Caco-2 (cell line): ENCODE measurements around the gene TMC2. TPM values are rescaled to one million over a fixed set of nuclear protein-coding genes. Genes with fewer than 3 reads are reported as not detected.

Source experiments
- BruUV-seq: library from RNA; stranded (reverse); fragments of 400-500 nt; replicated peaks from 2 replicates; lab custom pipeline; 2021; lab: Mats Ljungman, UMichigan
- CTCF ChIA-PET: fragments of 300-600 bp; sonication (Branson Sonifier 250); formaldehyde crosslinking; loops from one replicate; lab custom pipeline; 2022; ENCODE audit warnings: antibody characterized with exemption; lab: Charles Lee
- POLR2A ChIA-PET: fragments of 300-600 bp; sonication (Branson Sonifier 250); formaldehyde crosslinking; loops from one replicate; lab custom pipeline; 2022; ENCODE audit warnings: antibody characterized with exemption; lab: Charles Lee
- DNase-seq, 2 experiments: peaks; one replicate each; pipeline versions ENCODE4 v3.0.0 to v3.0.0-alpha.2; 2020 to 2022
- H3K27me3 ChIP-seq: replicated peaks from 2 replicates; pipeline ENCODE4 v1.6.0; 2011; ENCODE audit warnings: low read length; ENCODE audit not compliant: control insufficient read depth, insufficient read depth
- H3K36me3 ChIP-seq: 2 replicates; pipeline ENCODE4 v1.5.1; 2011; ENCODE audit warnings: low read length; ENCODE audit not compliant: control insufficient read depth, insufficient read depth
- H3K4me1 ChIP-seq: fragments of 250-450 bp; sonication (Bioruptor Pico); 2 replicates; pipeline ENCODE4 v1.5.1; 2020; ENCODE audit warnings: mild to moderate bottlenecking
- H3K4me3 ChIP-seq: 2 replicates; pipeline ENCODE4 v1.5.1; 2011; ENCODE audit warnings: low read depth, mild to moderate bottlenecking, control low read depth, low read length
- H3K9me3 ChIP-seq: fragments of 250-450 bp; sonication (Bioruptor Pico); 2 replicates; pipeline ENCODE4 v1.5.1; 2020; ENCODE audit warnings: mild to moderate bottlenecking, moderate library complexity
- H3K27ac Mint-ChIP-seq: one replicate; pipeline ENCODE4 v1.8.0; 2022; ENCODE audit warnings: mixed read lengths; ENCODE audit not compliant: unreplicated experiment
- H3K27me3 Mint-ChIP-seq: one replicate; pipeline ENCODE4 v1.8.0; 2022; ENCODE audit warnings: mixed read lengths; ENCODE audit not compliant: insufficient read depth, unreplicated experiment
- H3K36me3 Mint-ChIP-seq: one replicate; pipeline ENCODE4 v1.8.0; 2022; ENCODE audit warnings: mild to moderate bottlenecking, mixed read lengths; ENCODE audit not compliant: insufficient read depth, unreplicated experiment
- H3K4me1 Mint-ChIP-seq: one replicate; pipeline ENCODE4 v1.8.0; 2022; ENCODE audit warnings: low read depth, mixed read lengths; ENCODE audit not compliant: unreplicated experiment
- H3K4me3 Mint-ChIP-seq: one replicate; pipeline ENCODE4 v1.8.0; 2022; ENCODE audit warnings: mild to moderate bottlenecking, moderate library complexity, mixed read lengths; ENCODE audit not compliant: unreplicated experiment
- H3K9me3 Mint-ChIP-seq: one replicate; pipeline ENCODE4 v1.8.0; 2022; ENCODE audit warnings: mixed read lengths; ENCODE audit not compliant: unreplicated experiment
- CTCF ChIP-seq, 2 experiments: fragments of 200-600 bp in 1 of 2; IDR thresholded peaks; 1 replicate in 1 of 2; 2 replicates in 1 of 2; pipeline versions ENCODE4 v1.5.1 to v1.8.0; 2011 to 2022; ENCODE audit warnings: antibody characterized with exemption in 1 of 2, control low read depth in 1 of 2, inconsistent platforms in 1 of 2, low read depth in 1 of 2, low read length in 1 of 2, mild to moderate bottlenecking in 1 of 2, moderate library complexity in 1 of 2; ENCODE audit not compliant: insufficient read depth in 1 of 2, severe bottlenecking in 1 of 2, unreplicated experiment in 1 of 2
- intact Hi-C: fragments of 100-400 bp; cut with micrococcal nuclease; formaldehyde crosslinking; loops from one replicate; pipeline ENCODE4 v1.10.0; 2022; ENCODE audit not compliant: unreplicated experiment
- total RNA-seq: library from RNA; stranded (reverse); gene quantifications from 2 replicates; pipeline ENCODE4 v1.2.3, GENCODE V29; 2022

TMC2 gene
- total RNA-seq, 1 experiment from 2014 or later, result not detected

DNA sequence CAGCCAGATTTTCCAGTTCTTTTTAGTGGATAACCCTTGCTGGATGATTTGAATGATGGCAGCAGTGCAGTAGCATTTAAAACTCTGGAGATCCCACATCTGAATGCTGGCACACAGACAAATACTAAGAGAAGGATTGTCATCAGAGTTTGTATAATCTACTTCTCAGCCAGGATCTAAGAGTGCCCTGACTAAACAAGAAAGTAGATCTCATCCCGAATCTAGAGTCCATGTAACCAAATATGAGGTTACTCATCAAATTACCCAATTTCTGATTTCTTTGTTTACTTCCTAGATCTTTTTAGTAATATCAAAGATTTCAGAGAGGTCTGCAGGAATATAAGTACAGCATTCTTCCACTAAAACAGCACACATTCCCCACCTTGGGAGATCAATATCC, 7.8 kb downstream of the TMC2 start:
- DNase-seq, result no peak
- H3K27me3 ChIP-seq, result no peaks in the 10 kb centered on the region
- Mint-ChIP-seq H3K4me3 (no peak overlapping the region), H3K27ac (no peak overlapping the region), H3K9me3 (peaks cover 10% of the 10 kb centered on the region), H3K36me3 (no peaks in the 10 kb centered on the region), H3K4me1 (no peaks in the 10 kb centered on the region), H3K27me3 (peaks cover 15% of the 10 kb centered on the region)
- no TSS peak for BruUV-seq
- no peaks in the 10 kb centered on the region for H3K36me3 ChIP-seq
- H3K9me3 ChIP-seq, result no peaks in the 10 kb centered on the region
- H3K4me1 ChIP-seq, result no peaks in the 10 kb centered on the region
- TF ChIP-seq CTCF (IDR thresholded peaks at IDR 0.05; ENCODE audit: insufficient read depth in 1 of 2, low read depth in 1 of 2, low read length in 1 of 2, severe bottlenecking in 1 of 2, unreplicated experiment in 1 of 2), result no peak
- H3K4me3 ChIP-seq, result no peak overlapping the region
- ChIA-PET POLR2A (no interaction called here), CTCF (interaction anchor here (0.6 kb wide), 1 partner anchor 196 kb away, joined by 3 read pairs; no protein-coding TSS in a partner anchor)
- intact Hi-C loops, result no loop called here

DNA sequence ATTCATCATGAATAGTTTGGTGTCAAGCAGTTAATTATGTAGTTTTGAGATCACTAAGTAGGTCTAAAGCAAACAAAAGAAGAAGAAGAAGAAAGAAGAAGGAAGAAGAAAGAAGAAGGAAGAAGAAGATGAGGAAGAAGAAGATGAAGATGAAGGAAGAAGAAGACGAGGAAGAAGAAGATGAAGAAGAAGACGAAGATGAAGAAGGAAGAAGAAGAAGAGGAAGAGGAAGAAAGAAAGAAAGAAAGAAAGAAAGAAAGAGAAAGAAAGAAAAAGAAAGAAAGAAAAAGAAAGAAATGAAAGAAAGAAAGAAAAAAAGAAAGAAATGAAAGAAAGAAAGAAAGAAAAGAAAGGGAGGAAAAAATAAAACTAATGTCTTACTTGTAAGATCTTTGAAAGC, 9.2 kb downstream of the TMC2 start:
- no peaks in the 10 kb centered on the region for H3K4me1 Mint-ChIP-seq
- Histone ChIP-seq H3K9me3 (no peaks in the 10 kb centered on the region), H3K4me1 (no peaks in the 10 kb centered on the region), H3K36me3 (no peaks in the 10 kb centered on the region), H3K4me3 (no peak overlapping the region), H3K27me3 (no peaks in the 10 kb centered on the region)
- no TSS peak for BruUV-seq
- CTCF ChIA-PET, result no interaction called here
- DNase-seq, result no peak
- H3K36me3 Mint-ChIP-seq, result no peaks in the 10 kb centered on the region
- peaks cover 19% of the 10 kb centered on the region for H3K27me3 Mint-ChIP-seq
- no peak overlapping the region for H3K4me3 Mint-ChIP-seq
- no peak for TF ChIP-seq CTCF (IDR thresholded peaks at IDR 0.05; ENCODE audit: insufficient read depth in 1 of 2, low read depth in 1 of 2, low read length in 1 of 2, severe bottlenecking in 1 of 2, unreplicated experiment in 1 of 2)
- peaks cover 10% of the 10 kb centered on the region for H3K9me3 Mint-ChIP-seq
- intact Hi-C loops, result no loop called here
- H3K27ac Mint-ChIP-seq, result no peak overlapping the region
- POLR2A ChIA-PET, result no interaction called here

DNA sequence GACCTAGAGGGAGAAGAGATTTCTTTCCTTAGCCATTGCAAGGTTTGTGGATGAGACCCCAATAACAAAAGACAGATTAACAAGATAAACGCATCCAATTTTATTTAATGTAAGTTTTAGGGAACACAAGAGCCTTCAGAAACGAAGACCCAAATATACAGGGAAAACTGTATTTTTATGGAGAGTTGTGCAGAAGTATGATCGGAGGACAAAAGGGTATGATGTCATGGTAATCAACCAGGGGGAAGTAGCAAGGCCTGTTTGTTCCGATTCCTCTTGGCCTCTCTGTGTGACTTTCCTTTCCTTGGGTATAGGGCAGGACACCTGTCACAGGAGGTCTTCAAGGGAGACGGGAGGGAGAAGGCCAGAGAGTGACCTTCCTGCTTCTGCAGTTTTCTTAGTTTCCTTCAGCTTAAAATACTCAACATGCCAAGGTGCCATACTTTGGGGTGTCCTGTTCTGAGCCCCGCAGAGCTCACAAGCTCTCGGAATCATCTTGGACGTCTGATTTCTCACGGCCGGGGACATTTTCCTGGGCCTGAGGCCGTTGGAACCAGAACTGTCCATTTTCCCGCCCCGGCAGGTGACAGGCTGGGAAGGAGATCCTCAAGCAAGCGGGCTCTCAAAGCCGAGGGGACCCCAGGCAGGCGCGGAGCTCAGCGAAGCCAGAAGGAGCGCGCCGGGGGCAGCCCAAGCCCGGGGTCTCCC, 21.7 kb downstream of the TMC2 start:
- Mint-ChIP-seq H3K4me1 (no peaks in the 10 kb centered on the region), H3K27me3 (peaks cover 31% of the 10 kb centered on the region), H3K9me3 (no peaks in the 10 kb centered on the region), H3K4me3 (no peak overlapping the region), H3K36me3 (no peaks in the 10 kb centered on the region), H3K27ac (no peak overlapping the region)
- H3K4me1 ChIP-seq, result no peaks in the 10 kb centered on the region
- H3K9me3 ChIP-seq, result no peaks in the 10 kb centered on the region
- DNase-seq, result no peak
- H3K36me3 ChIP-seq, result no peaks in the 10 kb centered on the region
- H3K4me3 ChIP-seq, result no peak overlapping the region
- CTCF ChIA-PET, result no interaction called here
- TF ChIP-seq CTCF (IDR thresholded peaks at IDR 0.05; ENCODE audit: insufficient read depth in 1 of 2, low read depth in 1 of 2, low read length in 1 of 2, severe bottlenecking in 1 of 2, unreplicated experiment in 1 of 2), result no peak
- intact Hi-C loops, result no loop called here
- no peaks in the 10 kb centered on the region for H3K27me3 ChIP-seq
- BruUV-seq, result no TSS peak
- POLR2A ChIA-PET, result no interaction called here
